Lower lobe of right lung (tissue), 2 donors: ENCODE measurements around the gene PRDM16. TPM values are rescaled to one million over a fixed set of nuclear protein-coding genes. Genes with fewer than 3 reads are reported as not detected.

Source experiments
- ATAC-seq, 2 donors: fragments of 200-7000 bp; cut with Tn5 transposase; one replicate each; pipeline ENCODE4 v1.9.1; 2020 to 2022; ENCODE audit warnings: mild to moderate bottlenecking in 2 of 2, moderate library complexity in 2 of 2
- DNase-seq: peaks from one replicate; pipeline ENCODE4 v3.0.0-alpha.2; 2020
- H3K27ac ChIP-seq: fragments of 200-600 bp; one replicate; pipeline ENCODE4 v1.8.0; 2022
- H3K27me3 ChIP-seq: fragments of 200-600 bp; one replicate; pipeline ENCODE4 v1.8.0; 2022; ENCODE audit warnings: low read depth
- H3K36me3 ChIP-seq: fragments of 200-600 bp; one replicate; pipeline ENCODE4 v1.8.0; 2022; ENCODE audit warnings: mild to moderate bottlenecking
- H3K4me1 ChIP-seq: fragments of 200-600 bp; one replicate; pipeline ENCODE4 v1.8.0; 2022
- H3K4me3 ChIP-seq: fragments of 200-600 bp; one replicate; pipeline ENCODE4 v1.8.0; 2022; ENCODE audit warnings: mild to moderate bottlenecking
- H3K9me3 ChIP-seq: fragments of 200-600 bp; one replicate; pipeline ENCODE4 v1.8.0; 2022
- intact Hi-C: fragments of 100-400 bp; cut with DNase I; formaldehyde crosslinking; loops from one replicate; pipeline ENCODE4 v1.11.0; 2022
- total RNA-seq: library from RNA; stranded (reverse); fragmentation: NEBNext Ultra II Directional; extraction: Animal tissue kit (Norgen Biotek cat#: 25700); gene quantifications from one replicate; pipeline ENCODE4 v1.2.1, GENCODE V29; 2021
- TF ChIP-seq, protein P1 (sequence below): fragments of 200-600 bp; IDR thresholded peaks from one replicate; pipeline ENCODE4 v1.8.0; 2022; ENCODE audit warnings: antibody characterized with exemption, mild to moderate bottlenecking
- donor health status: DM: no; HTN: yes; CAD: no; lungs with severe emphysema.

The PRDM16 gene
- total RNA-seq, 1 donor from 2014 or later, result 19.2 TPM

DNA sequence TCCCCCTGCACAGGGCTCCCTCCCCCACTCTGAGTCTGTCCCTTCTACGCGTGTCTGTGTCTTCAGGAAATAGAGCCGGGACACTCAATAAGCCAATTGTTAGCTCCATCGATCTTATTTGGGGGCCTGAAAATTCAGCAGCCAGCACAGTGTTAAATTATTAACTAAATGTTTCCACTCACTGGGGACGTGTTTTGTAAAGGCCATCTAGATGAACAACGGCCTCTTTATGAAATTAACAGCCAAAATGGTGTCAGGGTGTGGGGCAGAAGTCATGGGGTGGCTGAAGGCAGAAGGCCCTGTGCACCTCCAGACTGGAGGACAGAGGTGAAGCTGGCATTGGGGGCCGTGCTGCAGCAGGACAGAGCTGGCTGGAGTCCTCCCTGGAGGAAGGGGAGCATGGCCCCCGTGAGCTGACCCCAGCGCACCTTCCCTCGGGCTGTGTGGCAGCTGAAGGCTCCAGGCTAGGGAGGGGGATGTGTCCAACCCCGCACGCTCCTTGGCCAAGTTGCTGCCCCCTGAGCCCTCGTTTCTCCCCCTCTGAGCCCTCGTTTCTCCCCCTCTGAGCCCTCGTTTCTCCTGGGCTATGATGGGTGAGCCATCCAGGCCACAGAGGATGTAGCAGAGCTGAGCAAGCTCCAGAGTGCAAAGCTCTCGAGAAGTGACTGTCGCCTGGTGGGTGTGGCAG, 271.7 kb downstream of the PRDM16 start:
- intact Hi-C loops, result no loop called here
- Histone ChIP-seq H3K27ac (no peak overlapping the region), H3K36me3 (no peaks in the 10 kb centered on the region), H3K27me3 (no peaks in the 10 kb centered on the region), H3K4me3 (no peak overlapping the region), H3K4me1 (no peaks in the 10 kb centered on the region), H3K9me3 (peaks cover 16% of the 10 kb centered on the region)
- no peak for DNase-seq
- no peak for ATAC-seq
- TF ChIP-seq, protein P1, sequence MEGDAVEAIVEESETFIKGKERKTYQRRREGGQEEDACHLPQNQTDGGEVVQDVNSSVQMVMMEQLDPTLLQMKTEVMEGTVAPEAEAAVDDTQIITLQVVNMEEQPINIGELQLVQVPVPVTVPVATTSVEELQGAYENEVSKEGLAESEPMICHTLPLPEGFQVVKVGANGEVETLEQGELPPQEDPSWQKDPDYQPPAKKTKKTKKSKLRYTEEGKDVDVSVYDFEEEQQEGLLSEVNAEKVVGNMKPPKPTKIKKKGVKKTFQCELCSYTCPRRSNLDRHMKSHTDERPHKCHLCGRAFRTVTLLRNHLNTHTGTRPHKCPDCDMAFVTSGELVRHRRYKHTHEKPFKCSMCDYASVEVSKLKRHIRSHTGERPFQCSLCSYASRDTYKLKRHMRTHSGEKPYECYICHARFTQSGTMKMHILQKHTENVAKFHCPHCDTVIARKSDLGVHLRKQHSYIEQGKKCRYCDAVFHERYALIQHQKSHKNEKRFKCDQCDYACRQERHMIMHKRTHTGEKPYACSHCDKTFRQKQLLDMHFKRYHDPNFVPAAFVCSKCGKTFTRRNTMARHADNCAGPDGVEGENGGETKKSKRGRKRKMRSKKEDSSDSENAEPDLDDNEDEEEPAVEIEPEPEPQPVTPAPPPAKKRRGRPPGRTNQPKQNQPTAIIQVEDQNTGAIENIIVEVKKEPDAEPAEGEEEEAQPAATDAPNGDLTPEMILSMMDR, result no peak

DNA sequence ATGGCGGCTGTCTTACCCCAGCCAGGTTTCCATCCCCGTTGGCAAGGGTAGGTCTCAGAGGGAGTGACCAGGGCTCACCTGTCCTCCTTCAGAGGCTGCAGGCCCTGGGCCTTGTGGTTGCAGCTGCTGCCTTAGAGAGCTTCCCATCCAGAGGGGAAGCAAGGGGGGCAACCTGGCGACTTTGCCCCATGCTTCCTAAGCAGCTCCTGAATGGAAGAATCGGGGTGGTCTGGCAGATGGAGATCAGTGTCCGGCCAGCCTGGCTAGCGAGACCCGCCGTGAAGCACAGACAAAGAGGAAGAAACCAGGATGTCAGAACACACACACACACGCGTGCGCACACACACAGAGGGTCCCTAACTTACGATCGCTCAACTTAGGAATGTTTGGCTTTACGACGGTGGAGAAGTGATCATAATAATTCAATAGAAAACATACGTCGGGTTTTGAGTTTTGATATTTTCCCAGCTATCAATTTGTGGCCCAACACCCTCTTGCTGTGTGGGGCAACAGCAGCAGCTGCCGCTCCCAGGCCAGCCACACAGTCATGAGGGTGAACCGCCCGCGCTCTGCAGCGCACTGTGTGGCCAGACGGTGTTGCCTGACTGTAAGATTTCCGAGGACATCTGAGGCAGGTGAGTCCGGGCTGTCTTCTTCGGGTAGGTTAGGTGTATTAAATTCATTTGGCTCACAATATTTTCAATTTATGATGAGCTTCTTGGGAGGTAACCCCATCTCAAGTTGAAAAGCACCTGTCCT, 272.4 kb downstream of the PRDM16 start:
- no peaks in the 10 kb centered on the region for H3K36me3 ChIP-seq
- H3K9me3 ChIP-seq, result peaks cover 16% of the 10 kb centered on the region
- DNase-seq (no peak), ATAC-seq (no peak)
- H3K4me3 ChIP-seq, result no peak overlapping the region
- no peak overlapping the region for H3K27ac ChIP-seq
- intact Hi-C loops, result no loop called here
- no peaks in the 10 kb centered on the region for H3K4me1 ChIP-seq
- peaks cover 2% of the 10 kb centered on the region for H3K27me3 ChIP-seq
- TF ChIP-seq, protein P1, result no peak

DNA sequence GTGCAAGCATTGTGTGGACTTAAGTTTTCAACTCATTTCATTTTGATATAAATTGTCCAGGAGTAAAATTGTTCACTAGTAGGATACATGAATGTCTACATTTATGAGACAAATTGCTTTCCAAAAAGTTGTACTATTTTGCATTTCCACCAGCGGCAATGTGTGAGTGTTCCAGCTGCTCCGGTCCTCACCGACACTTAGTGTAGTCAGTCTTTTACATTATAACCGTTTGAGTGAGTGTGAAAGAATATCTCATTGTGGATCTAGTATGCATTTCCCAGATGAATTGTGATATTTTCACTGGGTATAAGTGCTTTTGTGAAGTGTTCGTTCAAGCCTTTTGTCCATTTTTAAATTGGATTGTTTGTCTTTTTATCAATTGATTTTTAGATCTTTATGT, 274.0 kb downstream of the PRDM16 start:
- Histone ChIP-seq H3K27me3 (peaks cover 12% of the 10 kb centered on the region), H3K4me3 (no peak overlapping the region), H3K9me3 (peaks cover 16% of the 10 kb centered on the region), H3K27ac (no peak overlapping the region), H3K36me3 (no peaks in the 10 kb centered on the region), H3K4me1 (no peaks in the 10 kb centered on the region)
- DNase-seq (no peak), ATAC-seq (no peak)
- TF ChIP-seq, protein P1, result no peak
- intact Hi-C loops, result no loop called here

DNA sequence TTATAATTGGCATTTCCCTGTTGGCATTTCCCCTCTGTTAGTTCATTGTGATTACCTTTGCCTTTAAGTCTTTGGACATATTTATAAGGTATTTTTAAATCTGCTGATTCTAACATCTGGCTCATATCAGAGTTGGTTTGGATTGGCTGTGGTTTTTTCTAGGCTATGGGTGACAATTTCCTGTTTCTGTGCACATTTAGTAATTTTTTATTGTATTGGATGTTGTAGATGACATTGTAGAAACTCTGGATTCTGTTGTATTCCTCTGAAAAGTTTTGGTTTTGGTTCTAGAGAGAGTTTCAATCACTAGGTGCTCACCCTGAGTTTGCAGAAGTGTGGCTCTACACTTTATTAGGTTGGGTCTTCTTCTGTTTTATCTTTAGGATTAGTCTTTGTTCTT, 275.4 kb downstream of the PRDM16 start:
- Histone ChIP-seq H3K27me3 (peaks cover 15% of the 10 kb centered on the region), H3K27ac (no peak overlapping the region), H3K4me3 (no peak overlapping the region), H3K36me3 (no peaks in the 10 kb centered on the region), H3K9me3 (peaks cover 16% of the 10 kb centered on the region), H3K4me1 (no peaks in the 10 kb centered on the region)
- TF ChIP-seq, protein P1, result no peak
- intact Hi-C loops, result no loop called here
- no peak for ATAC-seq
- DNase-seq, result no peak

DNA sequence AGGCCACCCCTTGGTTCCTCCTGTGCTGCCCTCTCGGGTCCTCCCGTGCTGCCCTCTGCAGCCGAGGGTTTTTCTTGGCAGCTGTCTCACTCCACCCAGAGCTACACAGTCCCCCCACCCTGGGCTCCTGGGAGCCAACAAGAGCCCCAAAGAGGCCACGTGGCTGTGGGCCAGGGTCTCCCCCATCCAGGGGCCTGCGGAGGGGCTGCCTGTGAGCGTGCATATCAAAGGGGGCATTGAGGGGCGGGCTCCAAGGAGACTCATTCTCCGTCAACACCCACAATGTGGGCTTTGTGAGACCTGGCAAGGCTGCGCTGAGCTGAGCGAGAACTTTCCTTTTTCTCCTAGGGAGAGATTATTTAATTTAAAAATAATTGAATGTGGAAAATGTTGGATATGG, 276.8 kb downstream of the PRDM16 start:
- Histone ChIP-seq H3K36me3 (no peaks in the 10 kb centered on the region), H3K4me1 (no peaks in the 10 kb centered on the region), H3K9me3 (peaks cover 16% of the 10 kb centered on the region), H3K27ac (no peak overlapping the region), H3K4me3 (no peak overlapping the region), H3K27me3 (peaks cover 21% of the 10 kb centered on the region)
- DNase-seq, result no peak
- intact Hi-C loops, result no loop called here
- TF ChIP-seq, protein P1, result no peak
- no peak for ATAC-seq
